HUES64 (cell line): ENCODE results near the gene SIMC1.
"Not testable (repeated sequence)": the region's sequence is repeated elsewhere in the genome, so short reads cannot be mapped to it uniquely, and the experiment has no call there.

Experiments
- H3K27ac ChIP-seq: 2 replicates; pipeline ENCODE4 v1.7.0; 2013; ENCODE audit warnings: low read depth, low read length, inconsistent platforms
- H3K27me3 ChIP-seq: 2 replicates; pipeline ENCODE4 v1.6.1; 2013; ENCODE audit warnings: mild to moderate bottlenecking, low read length; ENCODE audit not compliant: insufficient read depth
- H3K36me3 ChIP-seq: 2 replicates; pipeline ENCODE4 v1.6.1; 2013; ENCODE audit warnings: mild to moderate bottlenecking, low read length; ENCODE audit not compliant: insufficient read depth
- H3K4me1 ChIP-seq: 2 replicates; pipeline ENCODE4 v1.6.1; 2013; ENCODE audit warnings: mild to moderate bottlenecking, low read length, moderate library complexity; ENCODE audit not compliant: insufficient read depth
- H3K4me3 ChIP-seq: 2 replicates; pipeline ENCODE4 v1.5.1; 2013; ENCODE audit warnings: mild to moderate bottlenecking, low read length, moderate library complexity
- H3K9ac ChIP-seq: 2 replicates; pipeline ENCODE4 v1.6.1; 2013; ENCODE audit warnings: mild to moderate bottlenecking, low read depth, low read length
- H3K9me3 ChIP-seq: 2 replicates; pipeline ENCODE4 v1.6.1; 2013; ENCODE audit warnings: low read depth, low read length; ENCODE audit not compliant: insufficient read depth
- WGBS: fragments of 150-250, 120-280 bp; methylation state at CpG from one replicate; pipeline ENCODE4 v1.1.7; 2013; ENCODE audit warnings: missing lambda C conversion rate; 5-methylcytosine and 5-hydroxymethylcytosine counted together

Gene SIMC1

DNA sequence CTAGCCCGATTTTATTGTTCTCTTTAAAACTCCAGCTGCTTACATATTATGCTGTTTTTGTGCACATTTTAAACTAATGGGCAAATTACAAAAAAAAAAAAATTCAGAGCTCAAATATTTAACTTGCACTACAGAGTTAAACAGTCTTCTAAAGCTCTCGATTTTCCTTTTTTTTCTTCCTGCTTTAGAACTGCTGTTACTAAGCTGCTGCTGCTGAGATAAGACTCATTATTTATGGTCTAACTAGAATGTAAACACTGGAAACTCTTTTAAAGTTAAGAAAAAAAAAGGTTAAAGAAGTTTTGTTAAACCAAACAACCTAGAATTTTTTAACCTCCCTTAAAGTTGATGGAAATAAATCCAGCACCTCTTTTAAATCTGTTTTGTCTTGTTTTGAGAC is 20.5 kb upstream of the SIMC1 start:
- not testable (repeated sequence) for H3K9ac ChIP-seq, H3K27ac ChIP-seq, H3K4me3 ChIP-seq, H3K36me3 ChIP-seq, H3K9me3 ChIP-seq, H3K4me1 ChIP-seq, H3K27me3 ChIP-seq
- 100% methylated on average over 2 of the region's 2 CpGs for WGBS

DNA sequence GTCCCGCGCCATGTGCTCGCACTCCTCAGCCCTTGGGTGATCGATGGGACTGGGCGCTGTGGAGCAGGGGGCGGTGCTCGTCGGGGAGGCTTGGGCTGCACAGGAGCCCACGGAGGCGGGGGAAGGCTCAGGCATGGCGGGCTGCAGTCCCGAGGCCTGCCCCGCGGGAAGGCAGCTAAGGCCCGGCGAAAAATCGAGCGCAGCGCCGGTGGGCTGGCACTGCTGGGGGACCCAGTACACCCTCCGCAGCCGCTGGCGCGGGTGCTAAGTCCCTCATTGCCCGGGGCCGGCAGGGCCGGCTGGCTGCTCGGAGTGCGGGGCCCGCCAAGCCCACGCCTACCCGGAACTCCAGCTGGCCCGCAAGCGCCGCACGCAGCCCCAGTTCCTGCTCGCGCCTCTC is 16.2 kb upstream of the SIMC1 start:
- not testable (repeated sequence) for H3K27me3 ChIP-seq, H3K9me3 ChIP-seq, H3K27ac ChIP-seq, H3K4me1 ChIP-seq, H3K4me3 ChIP-seq, H3K36me3 ChIP-seq, H3K9ac ChIP-seq
- WGBS = 98% methylated on average over 29 of the region's 38 CpGs

DNA sequence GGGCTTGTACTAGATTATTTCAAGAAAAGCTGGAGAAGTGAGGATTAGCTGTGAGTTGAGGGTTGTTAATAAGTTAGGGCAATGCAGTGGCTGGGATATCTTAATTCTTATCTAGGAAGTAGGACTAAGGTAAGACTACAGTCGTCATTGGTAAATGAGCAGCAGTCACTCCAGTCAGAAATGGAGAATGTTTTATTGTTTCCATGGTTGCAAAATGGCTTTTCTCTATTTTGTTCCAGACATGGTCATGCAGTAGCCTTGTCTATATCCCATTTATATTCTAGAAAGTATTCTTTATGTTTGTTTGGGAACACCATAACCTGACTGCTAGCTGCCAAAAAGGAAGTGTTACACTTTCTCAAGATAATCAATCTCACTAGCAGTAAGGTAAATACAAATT is 9.9 kb upstream of the SIMC1 start:
- not testable (repeated sequence) for H3K9ac ChIP-seq, H3K27ac ChIP-seq, H3K36me3 ChIP-seq, H3K4me3 ChIP-seq, H3K27me3 ChIP-seq, H3K4me1 ChIP-seq, H3K9me3 ChIP-seq
- WGBS = no CpG with 5 or more reads among the region's 1 CpG

DNA sequence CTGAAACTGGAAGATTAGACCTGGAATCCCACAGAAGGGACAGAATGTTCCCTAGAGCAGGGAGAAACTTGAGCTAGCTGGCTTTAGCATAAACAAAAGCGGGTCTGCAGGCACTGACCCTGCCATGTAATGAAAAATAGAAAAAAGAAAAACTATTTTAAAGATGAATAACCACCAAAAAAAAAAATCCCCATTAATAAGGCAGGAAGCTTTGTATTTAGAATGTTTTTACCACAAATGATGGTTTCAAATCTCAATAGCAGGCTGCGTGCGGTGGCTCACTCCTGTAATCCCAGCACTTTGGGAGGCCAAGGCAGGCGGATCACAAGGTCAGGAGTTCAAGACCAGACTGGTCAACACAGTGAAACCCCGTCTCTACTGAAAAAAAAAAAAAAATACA is 5.0 kb upstream of the SIMC1 start:
- H3K36me3 ChIP-seq, H3K9me3 ChIP-seq, H3K4me3 ChIP-seq, H3K27me3 ChIP-seq, H3K4me1 ChIP-seq, H3K9ac ChIP-seq, H3K27ac ChIP-seq: not testable (repeated sequence)
- 96% methylated on average over 4 of the region's 5 CpGs for WGBS

DNA sequence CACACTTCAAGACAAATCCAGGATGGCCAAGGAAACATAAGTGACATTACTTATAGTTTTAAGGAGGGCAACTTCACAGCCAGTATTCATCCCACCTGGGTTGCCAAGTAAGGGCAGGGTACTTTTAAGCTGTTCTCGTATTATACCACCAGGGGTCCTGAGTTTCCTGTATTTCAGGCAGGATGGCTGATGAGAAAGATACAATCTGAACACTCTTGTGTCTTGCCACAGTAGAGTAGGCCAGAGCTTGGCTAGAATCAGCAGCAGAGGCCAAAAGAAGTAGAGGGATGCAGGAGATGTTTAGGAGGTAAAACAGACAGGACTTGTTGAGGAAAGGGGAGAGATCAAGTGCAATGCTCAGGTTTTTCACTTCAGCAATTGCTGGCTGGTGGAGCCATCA is 3.1 kb upstream of the SIMC1 start:
- H3K27me3 ChIP-seq, H3K4me1 ChIP-seq, H3K4me3 ChIP-seq, H3K9ac ChIP-seq, H3K36me3 ChIP-seq, H3K27ac ChIP-seq, H3K9me3 ChIP-seq: not testable (repeated sequence)
- 32% methylated on average over 1 of the region's 1 CpG for WGBS

DNA sequence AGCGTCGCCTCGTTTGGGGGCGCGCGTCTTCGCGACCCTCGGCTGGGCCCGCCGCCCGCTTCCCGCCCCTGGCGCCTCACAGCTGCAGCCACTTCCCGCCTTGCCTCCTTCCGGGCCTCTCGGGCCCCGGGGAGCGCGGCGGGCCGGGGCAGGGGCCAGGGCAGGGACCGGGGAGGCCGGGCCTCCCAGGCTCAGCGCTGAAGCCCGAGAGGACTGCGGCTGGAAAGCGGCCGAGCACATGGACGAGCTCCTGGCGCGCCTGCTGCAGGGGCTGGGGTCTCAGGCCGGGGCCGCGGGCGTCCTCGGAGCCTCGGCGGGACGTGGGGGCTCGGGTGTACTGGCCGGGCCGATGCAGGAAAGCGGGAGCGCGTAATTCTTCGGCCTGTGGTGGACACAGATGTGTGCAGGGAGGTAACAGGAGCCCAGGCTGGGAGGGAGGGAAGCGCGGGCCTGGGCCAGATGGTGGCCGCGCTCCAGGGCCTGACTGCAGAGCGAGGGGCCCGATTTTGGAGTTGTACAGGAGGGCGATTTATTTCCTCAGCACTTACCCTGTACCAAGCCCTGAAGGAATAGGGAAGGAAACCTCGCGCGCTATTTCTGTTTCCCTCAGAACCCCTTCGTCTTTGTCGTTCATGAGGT is 540 bp downstream of the SIMC1 start:
- H3K9me3 ChIP-seq, H3K27ac ChIP-seq, H3K4me1 ChIP-seq, H3K9ac ChIP-seq, H3K36me3 ChIP-seq, H3K27me3 ChIP-seq: not testable (repeated sequence)
- WGBS = no CpG with 5 or more reads among the region's 59 CpGs
- H3K4me3 ChIP-seq = peak overlapping the region; percentile 36

DNA sequence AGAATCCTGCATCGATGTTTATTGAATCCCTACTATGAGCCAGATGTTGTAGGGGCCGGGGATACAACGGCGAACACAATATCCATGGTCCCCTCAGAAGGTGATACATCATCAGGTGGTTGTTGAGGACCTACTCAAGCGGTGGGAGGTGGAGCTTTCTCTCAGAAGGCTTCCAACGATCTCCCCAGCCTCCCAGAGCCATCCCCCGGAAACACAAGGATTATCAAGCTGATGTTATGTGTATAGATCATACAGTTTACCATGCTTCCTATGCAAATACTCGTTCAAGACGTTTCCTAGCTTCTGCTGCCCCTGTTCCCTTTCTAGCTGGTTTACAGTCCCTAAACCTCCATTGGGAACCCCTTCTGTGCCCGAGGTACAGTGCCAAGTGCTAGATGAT is 1.1 kb downstream of the SIMC1 start:
- H3K4me1 ChIP-seq, H3K9me3 ChIP-seq, H3K27me3 ChIP-seq, H3K9ac ChIP-seq, H3K36me3 ChIP-seq, H3K27ac ChIP-seq, H3K4me3 ChIP-seq: not testable (repeated sequence)
- WGBS = no CpG with 5 or more reads among the region's 10 CpGs

DNA sequence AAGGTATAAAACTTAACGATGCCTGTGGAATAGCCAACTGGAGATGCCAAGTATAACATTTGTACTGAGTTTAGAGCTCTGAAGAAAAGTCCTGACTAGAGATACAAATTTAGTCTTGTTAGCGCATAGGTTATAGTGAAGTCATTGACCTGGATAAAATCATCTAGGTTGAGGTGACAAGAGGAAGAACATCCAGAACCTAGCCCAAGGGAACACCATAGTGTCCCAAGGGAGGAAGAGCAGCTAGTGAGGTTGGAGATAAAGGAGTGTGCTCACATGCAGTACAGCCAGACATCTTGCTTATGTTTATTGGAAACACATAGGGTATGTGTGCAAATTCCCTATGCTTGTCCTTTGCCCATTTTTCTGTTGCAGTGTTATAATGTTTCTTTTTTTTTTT is 6.1 kb downstream of the SIMC1 start:
- WGBS = no CpG with 5 or more reads among the region's 2 CpGs
- H3K4me1 ChIP-seq, H3K9ac ChIP-seq, H3K9me3 ChIP-seq, H3K36me3 ChIP-seq, H3K4me3 ChIP-seq, H3K27me3 ChIP-seq, H3K27ac ChIP-seq: not testable (repeated sequence)

DNA sequence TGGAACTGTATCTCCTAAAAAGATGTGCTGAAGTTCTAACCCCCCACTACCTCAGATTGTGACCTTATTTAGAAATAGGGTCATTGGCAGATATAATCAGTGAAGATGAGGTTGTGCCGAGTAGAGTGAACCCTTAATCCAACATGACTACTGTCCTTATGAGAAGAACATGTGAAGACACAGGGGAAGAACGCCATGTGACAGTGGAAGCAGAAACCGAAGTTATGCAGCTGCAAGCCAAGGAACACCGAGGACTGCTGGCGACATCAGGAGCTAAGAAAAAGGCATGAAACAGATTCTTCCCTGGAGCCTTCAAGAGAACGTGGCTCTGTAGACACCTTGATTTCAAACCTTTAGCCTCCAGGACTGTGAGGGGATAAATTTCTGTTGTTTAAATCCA is 6.8 kb downstream of the SIMC1 start:
- not testable (repeated sequence) for H3K36me3 ChIP-seq

DNA sequence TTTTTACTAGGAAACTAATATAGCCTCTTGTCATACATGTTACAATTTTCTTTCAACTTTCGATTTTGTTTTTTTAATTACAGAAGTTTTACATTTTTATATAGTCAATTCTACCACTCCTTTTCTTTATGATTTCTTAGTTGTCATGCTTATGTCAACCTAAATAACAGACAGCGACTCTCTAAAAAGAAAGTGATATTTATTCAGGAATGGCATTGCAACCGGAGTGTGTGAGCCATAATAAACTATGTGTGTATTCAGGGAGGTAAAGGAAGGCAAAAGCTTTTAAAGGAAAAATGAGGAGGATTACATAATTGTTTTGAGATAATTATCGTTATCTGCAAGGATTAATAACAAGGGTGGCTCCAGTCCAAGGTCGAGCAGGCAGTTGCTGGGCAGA is 7.3 kb downstream of the SIMC1 start:
- H3K36me3 ChIP-seq, H3K27me3 ChIP-seq, H3K9ac ChIP-seq, H3K27ac ChIP-seq, H3K4me3 ChIP-seq, H3K4me1 ChIP-seq, H3K9me3 ChIP-seq: not testable (repeated sequence)
- WGBS = 94% methylated on average over 2 of the region's 5 CpGs

More for the DNA sequence above, 6.8 kb downstream of the SIMC1 start:
- not testable (repeated sequence) for H3K4me3 ChIP-seq, H3K27ac ChIP-seq, H3K4me1 ChIP-seq, H3K9me3 ChIP-seq, H3K9ac ChIP-seq, H3K27me3 ChIP-seq
- WGBS = 82% methylated on average over 1 of the region's 6 CpGs

DNA sequence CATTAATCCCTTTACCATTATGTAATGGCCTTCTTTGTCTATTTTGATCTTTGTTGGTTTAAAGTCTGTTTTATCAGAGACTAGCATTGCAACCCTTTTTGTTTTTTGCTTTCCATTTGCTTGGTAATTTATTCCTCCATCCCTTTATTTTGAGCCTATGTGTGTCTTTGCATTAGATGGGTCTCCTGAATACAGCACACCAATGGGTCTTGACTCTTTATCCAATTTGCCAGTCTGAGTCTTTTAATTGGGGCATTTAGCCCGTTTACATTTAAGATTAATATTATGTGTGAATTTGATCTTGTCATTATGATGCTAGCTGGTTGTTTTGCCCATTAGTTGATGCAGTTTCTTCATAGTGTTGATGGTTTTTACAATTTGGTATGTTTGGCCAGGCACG is 12.5 kb downstream of the SIMC1 start:
- H3K9ac ChIP-seq, H3K27ac ChIP-seq, H3K9me3 ChIP-seq, H3K4me3 ChIP-seq, H3K36me3 ChIP-seq, H3K4me1 ChIP-seq, H3K27me3 ChIP-seq: not testable (repeated sequence)
- 100% methylated on average over 2 of the region's 2 CpGs for WGBS

DNA sequence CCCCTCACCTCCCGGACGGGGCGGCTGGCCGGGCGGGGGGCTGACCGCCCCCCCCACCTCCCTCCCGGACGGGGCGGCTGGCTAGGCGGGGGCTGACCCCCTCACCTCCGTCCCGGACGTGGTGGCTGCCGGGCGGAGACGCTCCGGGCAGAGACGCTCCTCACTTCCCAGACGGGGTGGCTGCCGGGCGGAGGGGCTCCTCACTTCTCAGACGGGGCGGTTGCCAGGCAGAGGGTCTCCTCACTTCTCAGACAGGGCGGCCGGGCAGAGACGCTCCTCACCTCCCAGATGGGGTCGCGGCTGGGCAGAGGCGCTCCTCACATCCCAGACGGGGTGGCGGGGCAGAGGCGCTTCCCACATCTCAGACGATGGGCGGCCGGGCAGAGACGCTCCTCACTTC is 13.9 kb downstream of the SIMC1 start:
- not testable (repeated sequence) for H3K9ac ChIP-seq, H3K4me3 ChIP-seq, H3K27me3 ChIP-seq, H3K4me1 ChIP-seq, H3K27ac ChIP-seq, H3K9me3 ChIP-seq, H3K36me3 ChIP-seq
- 97% methylated on average over 36 of the region's 36 CpGs for WGBS
